Spinal cord (tissue), 10 donors: ENCODE data around the gene GPR156. TPM values are rescaled to one million over a fixed set of nuclear protein-coding genes. Genes with fewer than 3 reads are reported as not detected.
A peak's percentile ranks its signal among the peaks of the same experiment; 100 is the strongest.
"Not testable (repeated sequence)": the region's sequence is repeated elsewhere in the genome, so short reads cannot be mapped to it uniquely, and the experiment has no call there.

ENCODE experiments used
- DNase-seq, 6 donors: peaks; one replicate each; pipeline versions ENCODE4 v3.0.0 to v3.0.0-alpha.2; 2013 to 2015; ENCODE audit warnings: low spot score in 6 of 6, low read depth in 4 of 6
- H3K27ac ChIP-seq: one replicate; pipeline ENCODE4 v1.5.1; 2013; ENCODE audit warnings: low read depth, low read length, control low read depth
- H3K27me3 ChIP-seq: one replicate; pipeline ENCODE4 v1.6.1; 2013; ENCODE audit warnings: low read length; ENCODE audit not compliant: control insufficient read depth, insufficient read depth
- H3K36me3 ChIP-seq: one replicate; pipeline ENCODE4 v1.6.1; 2013; ENCODE audit warnings: low read length; ENCODE audit not compliant: control insufficient read depth, insufficient read depth
- H3K4me1 ChIP-seq: one replicate; pipeline ENCODE4 v1.6.1; 2013; ENCODE audit warnings: low read length; ENCODE audit not compliant: control insufficient read depth, insufficient read depth
- H3K4me3 ChIP-seq: one replicate; pipeline ENCODE4 v1.5.1; 2013; ENCODE audit warnings: low read depth, low read length, control low read depth
- H3K9me3 ChIP-seq: one replicate; pipeline ENCODE4 v1.6.1; 2013; ENCODE audit warnings: low read length; ENCODE audit not compliant: control insufficient read depth, insufficient read depth
- WGBS: methylation state at CpG from one replicate; pipeline ENCODE4 v1.1.5; 2013; ENCODE audit warnings: missing lambda C conversion rate; ENCODE audit not compliant: insufficient coverage; 5-methylcytosine and 5-hydroxymethylcytosine counted together
- polyA plus RNA-seq, 2 donors: library from polyadenylated mRNA; unstranded; fragments of 120-200 nt; gene quantifications; one replicate each; pipeline ENCODE4 v1.2.1, GENCODE V29; 2013; ENCODE audit not compliant: insufficient read length in 2 of 2
- total RNA-seq, 2 donors: library from RNA; depleted of rRNA in 1 of 2; stranded (reverse); fragments of 120-200 nt in 1 of 2; fragments of >200 nt in 1 of 2; gene quantifications; one replicate each; pipeline versions ENCODE4 v1.2.3 to v1.2.4, GENCODE V29; 2013 to 2014
- donor health status: healthy.

The GPR156 gene
- total and polyA plus RNA-seq, 4 donors, result 1.7 to 2.1 (median 2.1) TPM

DNA sequence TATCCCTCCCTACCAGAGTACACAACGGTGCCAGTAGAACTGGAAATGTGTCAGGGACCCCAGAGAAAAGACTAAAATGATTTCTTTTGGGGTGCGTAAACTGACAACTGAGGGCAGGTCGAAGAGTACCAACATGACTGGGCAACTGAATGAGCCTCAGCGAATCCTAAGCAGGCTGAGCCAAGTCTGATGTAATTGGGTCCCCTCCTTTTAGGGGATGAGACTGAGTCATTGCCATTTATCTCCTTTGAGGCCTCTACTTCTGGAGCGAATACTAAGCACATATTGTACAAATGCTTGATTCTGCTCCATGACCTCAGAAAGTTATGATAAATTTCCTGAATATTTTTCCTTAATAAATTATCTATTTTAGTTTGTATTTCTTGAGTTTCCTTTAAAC is 17.3 kb upstream of the GPR156 start:
- no peak for DNase-seq
- peaks cover 6% of the 10 kb centered on the region for H3K36me3 ChIP-seq
- H3K4me1 ChIP-seq, result no peaks in the 10 kb centered on the region
- no peak overlapping the region for H3K4me3 ChIP-seq
- WGBS, result 83% methylated on average over 3 of the region's 5 CpGs
- H3K27ac ChIP-seq, result no peak overlapping the region
- no peaks in the 10 kb centered on the region for H3K27me3 ChIP-seq
- no peaks in the 10 kb centered on the region for H3K9me3 ChIP-seq

DNA sequence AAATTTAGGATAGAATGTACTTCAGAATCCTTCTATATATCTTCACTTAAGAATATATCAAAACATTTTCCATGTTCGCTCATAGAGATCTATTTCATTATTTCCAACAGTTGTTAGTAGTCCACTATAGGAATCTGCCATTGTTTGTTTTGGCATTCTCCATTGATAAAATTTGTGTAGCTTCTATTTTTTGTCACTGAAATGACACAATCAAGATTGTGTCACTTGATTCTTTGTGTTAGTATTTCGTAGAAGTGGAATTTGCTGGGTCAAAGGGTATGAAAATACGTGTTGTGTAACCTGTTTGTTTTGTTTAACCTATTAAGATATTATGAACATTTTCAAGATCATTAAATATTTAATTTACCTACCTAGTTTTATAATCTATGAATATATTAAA is 15.9 kb upstream of the GPR156 start:
- DNase-seq, result no peak
- no peaks in the 10 kb centered on the region for H3K9me3 ChIP-seq
- H3K27ac ChIP-seq, result no peak overlapping the region
- no peaks in the 10 kb centered on the region for H3K27me3 ChIP-seq
- no peak overlapping the region for H3K4me3 ChIP-seq
- H3K4me1 ChIP-seq, result no peaks in the 10 kb centered on the region
- H3K36me3 ChIP-seq, result no peaks in the 10 kb centered on the region
- no CpG with 5 or more reads among the region's 3 CpGs for WGBS

DNA sequence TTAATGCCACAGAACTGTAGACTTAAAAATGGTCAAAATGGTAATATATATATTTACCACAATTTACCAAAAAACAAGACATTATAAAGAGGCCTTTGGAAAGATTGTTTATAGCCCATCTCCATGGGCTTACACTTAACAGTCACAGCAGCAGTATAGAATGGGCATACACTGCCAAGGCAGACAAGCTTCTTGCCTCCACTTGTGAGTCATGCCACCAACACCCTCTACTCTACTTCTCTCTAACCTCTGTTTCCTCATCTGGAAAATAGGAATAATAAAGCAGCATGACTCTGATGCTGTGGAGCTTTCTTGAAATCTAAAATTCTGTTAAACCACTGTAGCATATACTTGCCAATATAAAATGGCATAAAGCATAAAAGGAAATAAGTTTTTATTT is 14.4 kb upstream of the GPR156 start:
- Histone ChIP-seq H3K4me3 (no peak overlapping the region), H3K36me3 (no peaks in the 10 kb centered on the region), H3K9me3 (no peaks in the 10 kb centered on the region), H3K27ac (no peak overlapping the region), H3K27me3 (no peaks in the 10 kb centered on the region), H3K4me1 (no peaks in the 10 kb centered on the region)
- no peak for DNase-seq

DNA sequence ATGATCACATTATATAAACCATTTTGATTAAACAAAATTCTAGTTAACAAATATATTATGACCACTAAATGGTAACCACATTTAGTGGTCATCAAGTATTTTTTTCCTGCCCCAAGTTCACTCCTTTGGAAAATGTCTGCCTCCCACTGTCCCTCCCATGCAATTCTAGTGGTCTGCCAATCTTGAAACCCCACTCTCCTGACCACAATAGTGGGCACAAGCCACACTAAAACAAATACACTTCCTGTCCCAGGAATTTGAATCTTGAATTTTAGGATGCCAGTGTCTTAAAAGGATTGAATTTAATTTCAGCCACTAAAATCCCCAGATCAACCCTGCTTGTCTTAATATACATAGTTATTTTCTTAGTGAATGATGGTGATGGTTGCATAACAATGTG is 14.0 kb upstream of the GPR156 start:
- Histone ChIP-seq H3K4me1 (no peaks in the 10 kb centered on the region), H3K27ac (no peak overlapping the region), H3K36me3 (no peaks in the 10 kb centered on the region), H3K9me3 (no peaks in the 10 kb centered on the region), H3K4me3 (no peak overlapping the region), H3K27me3 (no peaks in the 10 kb centered on the region)
- no peak for DNase-seq

DNA sequence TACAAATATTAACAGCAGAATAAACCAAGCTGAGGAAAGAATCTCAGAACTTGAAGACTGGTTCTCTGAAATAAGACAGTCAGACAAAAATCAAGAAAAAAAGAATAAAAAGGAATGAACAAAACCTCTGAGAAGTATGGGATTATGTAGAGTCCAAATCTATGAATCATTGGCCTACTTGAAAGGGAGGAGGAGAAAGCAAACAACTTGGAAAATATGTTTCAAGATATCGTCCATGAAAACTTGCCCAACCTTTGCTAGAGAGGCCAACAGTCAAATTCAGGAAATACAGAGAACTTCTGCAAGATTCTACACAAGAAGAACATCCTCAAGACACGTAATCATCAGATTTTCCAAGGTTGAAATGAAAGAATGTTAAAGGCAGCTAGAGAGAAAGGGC is 6.5 kb upstream of the GPR156 start:
- H3K36me3 ChIP-seq, H3K9me3 ChIP-seq, H3K4me3 ChIP-seq, H3K4me1 ChIP-seq, H3K27ac ChIP-seq, H3K27me3 ChIP-seq, DNase-seq: not testable (repeated sequence)
- WGBS, result no CpG with 5 or more reads among the region's 2 CpGs

DNA sequence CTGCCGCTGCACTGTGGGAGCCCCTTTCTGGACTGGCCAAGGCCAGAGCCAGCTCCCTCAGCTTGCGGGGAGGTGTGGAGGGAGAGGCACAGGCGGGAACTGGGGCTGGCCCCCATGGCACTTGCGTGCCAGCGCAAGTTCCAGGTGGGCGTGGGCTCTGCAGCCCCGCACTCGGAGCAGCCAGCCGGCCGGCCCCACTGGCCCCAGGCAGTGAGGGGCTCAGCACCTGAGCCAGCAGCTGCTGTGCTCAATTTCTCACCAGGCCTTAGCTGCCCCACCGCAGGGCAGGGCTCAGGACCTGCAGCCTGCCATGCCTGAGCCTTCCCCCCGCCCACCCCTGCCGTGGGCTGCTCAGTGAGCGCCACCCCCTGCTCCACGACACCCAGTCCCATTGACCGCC is 4.6 kb upstream of the GPR156 start:
- Histone ChIP-seq H3K27me3 (no peaks in the 10 kb centered on the region), H3K4me3 (no peak overlapping the region), H3K27ac (no peak overlapping the region), H3K9me3 (peaks cover 1% of the 10 kb centered on the region), H3K36me3 (no peaks in the 10 kb centered on the region), H3K4me1 (peaks cover 6% of the 10 kb centered on the region)
- DNase-seq, result no peak
- WGBS, result 93% methylated on average over 16 of the region's 16 CpGs

- DNase-seq, result no peak
- Histone ChIP-seq H3K27ac (no peak overlapping the region), H3K4me3 (no peak overlapping the region), H3K9me3 (no peaks in the 10 kb centered on the region), H3K27me3 (peaks cover 3% of the 10 kb centered on the region), H3K4me1 (peaks cover 9% of the 10 kb centered on the region), H3K36me3 (no peaks in the 10 kb centered on the region)
- WGBS, result 80% methylated on average over 1 of the region's 2 CpGs
Measured at GRCh38 chr3:120286465-120286864, 1.4 kb upstream of the GPR156 start.

- 0% methylated on average over 2 of the region's 15 CpGs for WGBS
- H3K4me3 ChIP-seq, result peak overlapping the region; percentile 36
- DNase-seq, result peak in 1 of 6 donors; percentile 49
- H3K36me3 ChIP-seq, result no peaks in the 10 kb centered on the region
- H3K27me3 ChIP-seq, result peaks cover 3% of the 10 kb centered on the region
- peaks cover 9% of the 10 kb centered on the region for H3K4me1 ChIP-seq
- no peaks in the 10 kb centered on the region for H3K9me3 ChIP-seq
- H3K27ac ChIP-seq, result no peak overlapping the region
Measured at GRCh38 chr3:120285508-120285841, 453 bp upstream of the GPR156 start.

- 68% methylated on average over 3 of the region's 3 CpGs for WGBS
- Histone ChIP-seq H3K36me3 (no peaks in the 10 kb centered on the region), H3K4me3 (no peak overlapping the region), H3K27ac (no peak overlapping the region), H3K9me3 (no peaks in the 10 kb centered on the region), H3K4me1 (peaks cover 9% of the 10 kb centered on the region), H3K27me3 (peaks cover 3% of the 10 kb centered on the region)
- DNase-seq, result peak in 1 of 6 donors; percentile 41
Measured at GRCh38 chr3:120281261-120281660, 3.8 kb downstream of the GPR156 start.

DNA sequence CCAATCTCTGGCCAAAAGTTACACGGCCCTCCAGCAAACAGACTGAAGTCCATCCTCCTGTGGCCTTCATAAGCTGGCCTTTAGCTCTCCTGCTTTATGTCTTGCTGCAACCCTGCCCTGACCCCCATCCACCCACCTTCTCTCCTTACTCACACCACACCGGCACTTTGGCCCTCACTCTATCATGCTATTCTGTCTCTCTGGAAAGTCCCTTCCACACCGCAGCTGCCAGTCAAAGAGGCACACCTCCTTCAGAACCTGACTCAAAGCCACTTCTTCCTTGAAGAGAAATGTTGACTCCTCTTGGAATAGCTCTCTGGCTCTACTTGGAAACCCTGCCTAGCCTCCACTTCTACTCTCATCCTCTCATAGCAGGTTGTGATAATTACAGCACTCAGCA is 4.5 kb downstream of the GPR156 start:
- H3K36me3 ChIP-seq, result no peaks in the 10 kb centered on the region
- H3K4me1 ChIP-seq, result peaks cover 8% of the 10 kb centered on the region
- H3K4me3 ChIP-seq, result no peak overlapping the region
- no peak for DNase-seq
- WGBS, result 92% methylated on average over 3 of the region's 3 CpGs
- peaks cover 3% of the 10 kb centered on the region for H3K27me3 ChIP-seq
- H3K9me3 ChIP-seq, result no peaks in the 10 kb centered on the region
- H3K27ac ChIP-seq, result no peak overlapping the region

- WGBS, result no CpG with 5 or more reads among the region's 1 CpG
- no peaks in the 10 kb centered on the region for H3K9me3 ChIP-seq
- DNase-seq, result no peak
- peaks cover 4% of the 10 kb centered on the region for H3K4me1 ChIP-seq
- H3K36me3 ChIP-seq, result no peaks in the 10 kb centered on the region
- H3K4me3 ChIP-seq, result no peak overlapping the region
- H3K27me3 ChIP-seq, result peaks cover 3% of the 10 kb centered on the region
- no peak overlapping the region for H3K27ac ChIP-seq
Measured at GRCh38 chr3:120280026-120280425, 5.0 kb downstream of the GPR156 start.
